Skin epidermis (tissue), 12 donors: ENCODE measurements around the gene MBNL2.

Source experiments
- H3K27ac ChIP-seq, 21 experiments: fragments of 200-600 bp; sonication (generic) in 11 of 21; one replicate each; pipeline ENCODE4 v1.5.0; 2020; ENCODE audit warnings: mild to moderate bottlenecking in 3 of 21, inconsistent platforms in 2 of 21, moderate library complexity in 2 of 21
- H3K4me3 ChIP-seq, 7 experiments: fragments of 200-600 bp; sonication (generic) in 2 of 7; one replicate each; pipeline ENCODE4 v1.5.0; 2020; ENCODE audit warnings: inconsistent platforms in 2 of 7, mild to moderate bottlenecking in 2 of 7, moderate library complexity in 1 of 7

Gene MBNL2

DNA sequence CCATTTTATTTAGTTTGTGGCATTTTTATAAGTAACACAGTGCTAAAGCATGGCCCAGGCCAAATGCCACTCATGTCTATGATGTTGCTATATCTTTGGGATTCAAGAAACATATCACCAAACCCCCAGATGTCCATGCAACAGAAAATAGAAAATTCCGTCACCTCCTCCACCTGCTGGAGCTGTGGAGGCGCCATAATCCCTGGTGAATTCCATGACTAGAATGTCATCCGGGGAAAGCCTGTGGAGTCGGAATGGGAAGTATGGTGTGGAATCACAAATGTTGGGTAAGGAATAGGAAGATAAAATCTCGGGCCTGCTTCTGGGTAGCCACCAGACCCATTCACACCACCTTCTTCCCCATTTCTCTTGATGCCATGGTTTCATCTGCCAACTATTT is 160.1 kb downstream of the MBNL2 start:
- Histone ChIP-seq H3K27ac (no peak overlapping the region), H3K4me3 (no peak overlapping the region)

GRCh38 chr13:97384371-97384770 is 162.2 kb downstream of the MBNL2 start:
- Histone ChIP-seq H3K4me3 (no peak overlapping the region), H3K27ac (peak overlapping the region in 6 of 21 experiments; percentile 7 to 78 (median 32))

GRCh38 chr13:97385146-97385545 is 163.0 kb downstream of the MBNL2 start:
- H3K27ac ChIP-seq, result peak overlapping the region in 7 of 21 experiments; percentile 7 to 78 (median 46)
- no peak overlapping the region for H3K4me3 ChIP-seq

DNA sequence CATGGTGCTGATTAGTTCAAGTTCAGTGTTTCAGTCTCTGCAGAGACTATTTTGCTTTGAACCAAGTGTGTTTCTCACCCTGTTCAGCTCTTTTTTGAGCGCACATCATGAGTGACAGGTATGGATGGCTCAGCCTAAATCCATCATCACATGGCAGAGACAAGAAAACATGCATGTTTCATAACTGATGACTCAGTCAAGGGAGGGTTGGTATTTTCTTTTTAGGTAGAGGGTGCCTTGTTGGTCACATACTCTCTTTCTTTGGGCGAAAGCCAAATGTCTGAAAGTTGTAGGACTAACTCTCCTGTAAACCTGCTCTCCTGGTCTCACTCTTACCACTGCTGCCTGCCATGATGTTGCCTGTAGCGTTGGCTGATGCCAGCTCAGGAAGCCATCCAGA is 163.7 kb downstream of the MBNL2 start:
- Histone ChIP-seq H3K4me3 (no peak overlapping the region), H3K27ac (peak overlapping the region in 13 of 21 experiments; percentile 2 to 78 (median 50))

- H3K4me3 ChIP-seq, result no peak overlapping the region
- peak overlapping the region in 14 of 21 experiments; percentile 7 to 78 (median 58) for H3K27ac ChIP-seq
These were observed 164.8 kb downstream of the MBNL2 start for GRCh38 chr13:97386801-97387484.

DNA sequence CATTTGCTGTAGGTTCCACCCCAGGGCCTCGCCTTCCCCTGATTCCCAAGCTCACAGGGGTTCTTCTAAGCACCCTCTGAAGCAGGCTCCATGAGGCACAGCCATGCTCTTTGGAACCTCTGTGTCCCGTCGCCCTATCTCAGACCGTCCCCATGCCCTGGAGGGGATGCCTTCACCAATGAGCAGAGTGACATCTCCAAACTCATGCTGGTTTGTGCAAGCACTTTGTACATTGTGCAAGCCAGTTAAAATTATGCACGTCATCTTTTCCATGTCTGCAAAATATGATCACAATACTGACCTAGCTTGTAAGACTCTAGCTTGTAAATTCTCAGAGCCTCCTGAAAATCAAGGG is 165.3 kb downstream of the MBNL2 start:
- no peak overlapping the region for H3K4me3 ChIP-seq
- H3K27ac ChIP-seq, result peak overlapping the region in 12 of 21 experiments; percentile 1 to 78 (median 52)

DNA sequence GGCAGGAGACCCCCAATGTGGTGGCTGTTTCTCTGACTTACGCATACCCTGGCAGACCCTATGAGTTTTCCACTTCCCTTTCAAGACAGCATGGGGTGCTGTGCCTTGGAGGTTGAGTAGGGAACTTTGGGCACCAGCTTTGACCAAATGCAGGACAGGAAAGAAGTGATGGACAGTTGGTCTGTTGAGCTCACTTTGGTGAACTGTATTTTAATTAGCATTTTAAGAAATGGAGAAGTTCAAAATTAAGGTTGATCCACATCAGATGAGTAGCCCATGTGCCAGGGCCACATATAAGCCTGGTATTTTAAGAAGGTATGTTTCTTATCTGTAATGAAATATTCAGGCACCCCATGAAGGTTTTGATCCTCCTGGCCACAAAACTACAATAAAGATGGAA is 165.8 kb downstream of the MBNL2 start:
- Histone ChIP-seq H3K27ac (peak overlapping the region in 11 of 21 experiments; percentile 1 to 78 (median 54)), H3K4me3 (no peak overlapping the region)

DNA sequence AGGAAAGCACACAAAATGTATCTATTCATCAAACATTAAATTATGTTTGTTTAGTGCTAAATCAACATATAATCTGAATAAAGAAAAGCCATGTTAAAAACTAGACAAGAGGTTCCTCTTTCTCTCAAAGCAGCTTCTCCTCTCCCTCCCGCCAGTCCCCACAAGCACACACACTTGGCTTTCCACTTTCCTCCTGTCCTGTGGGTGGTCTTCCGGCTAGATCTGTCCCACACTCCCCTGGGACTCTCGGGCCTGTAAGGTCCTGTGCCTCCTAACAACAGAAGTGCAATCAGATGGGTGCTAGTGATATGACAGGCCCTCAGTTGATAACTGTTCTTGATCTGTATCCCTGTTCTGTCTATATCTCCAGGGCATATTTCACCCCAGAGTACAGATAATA is 166.2 kb downstream of the MBNL2 start:
- no peak overlapping the region for H3K4me3 ChIP-seq
- H3K27ac ChIP-seq, result peak overlapping the region in 7 of 21 experiments; percentile 21 to 78 (median 51)

DNA sequence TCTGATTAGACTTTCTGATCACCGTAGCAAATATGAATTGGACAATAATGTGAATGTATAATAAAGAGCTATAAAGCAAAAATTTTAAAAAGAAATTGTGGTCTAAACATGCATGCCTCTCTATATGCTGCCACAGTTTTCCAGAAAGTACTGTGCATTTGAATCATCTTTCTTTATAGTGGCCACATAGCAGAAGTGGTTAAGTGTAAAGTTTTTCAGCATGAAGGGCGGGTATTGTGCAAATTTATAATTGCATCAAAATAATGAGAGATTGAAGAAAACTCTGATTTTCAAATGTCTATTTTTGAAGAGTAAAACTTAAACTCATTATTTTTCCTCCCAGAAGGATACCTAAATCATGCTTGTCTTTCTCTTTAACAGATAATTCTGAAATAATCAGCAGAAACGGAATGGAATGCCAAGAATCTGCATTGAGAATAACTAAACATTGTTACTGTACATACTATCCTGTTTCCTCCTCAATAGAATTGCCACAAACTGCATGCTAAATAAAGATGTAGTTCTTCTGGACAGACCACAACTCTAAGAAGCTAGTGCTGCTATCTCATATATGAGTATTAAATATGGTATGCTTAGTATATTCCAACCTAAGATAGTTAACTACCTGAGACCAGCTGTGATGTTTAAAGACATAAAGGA is 168.9 kb downstream of the MBNL2 start:
- H3K27ac ChIP-seq, result no peak overlapping the region
- no peak overlapping the region for H3K4me3 ChIP-seq

DNA sequence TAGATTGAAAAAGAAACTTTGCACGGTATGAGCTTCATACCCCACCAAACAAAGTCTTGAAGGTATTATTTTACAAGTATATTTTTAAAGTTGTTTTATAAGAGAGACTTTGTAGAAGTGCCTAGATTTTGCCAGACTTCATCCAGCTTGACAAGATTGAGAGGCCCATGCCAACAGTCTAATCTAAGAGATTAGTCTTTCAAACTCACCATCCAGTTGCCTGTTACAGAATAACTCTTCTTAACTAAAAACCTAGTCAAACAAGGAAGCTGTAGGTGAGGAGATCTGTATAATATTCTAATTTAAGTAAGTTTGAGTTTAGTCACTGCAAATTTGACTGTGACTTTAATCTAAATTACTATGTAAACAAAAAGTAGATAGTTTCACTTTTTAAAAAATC is 169.9 kb downstream of the MBNL2 start:
- no peak overlapping the region for H3K4me3 ChIP-seq
- no peak overlapping the region for H3K27ac ChIP-seq

DNA sequence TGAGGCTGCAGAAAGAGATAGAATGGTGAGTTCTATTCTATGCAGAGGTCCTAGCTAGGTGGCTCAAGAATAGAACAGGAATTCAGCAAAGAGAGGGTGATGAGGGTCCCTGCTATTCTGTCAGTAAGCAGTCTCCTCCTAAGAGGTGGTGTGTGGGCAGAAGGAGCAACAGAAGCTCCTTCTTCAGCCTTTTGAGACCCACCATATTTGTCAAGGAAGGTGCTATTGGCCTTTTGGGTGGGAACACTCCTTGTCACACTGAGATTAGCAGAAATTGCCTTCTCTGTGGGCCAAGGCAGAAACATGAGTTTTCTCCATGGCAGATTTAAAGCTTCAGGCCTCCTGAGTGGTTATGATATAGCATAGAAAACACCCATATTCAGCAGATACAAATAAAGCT is 172.4 kb downstream of the MBNL2 start:
- H3K27ac ChIP-seq, result no peak overlapping the region

DNA sequence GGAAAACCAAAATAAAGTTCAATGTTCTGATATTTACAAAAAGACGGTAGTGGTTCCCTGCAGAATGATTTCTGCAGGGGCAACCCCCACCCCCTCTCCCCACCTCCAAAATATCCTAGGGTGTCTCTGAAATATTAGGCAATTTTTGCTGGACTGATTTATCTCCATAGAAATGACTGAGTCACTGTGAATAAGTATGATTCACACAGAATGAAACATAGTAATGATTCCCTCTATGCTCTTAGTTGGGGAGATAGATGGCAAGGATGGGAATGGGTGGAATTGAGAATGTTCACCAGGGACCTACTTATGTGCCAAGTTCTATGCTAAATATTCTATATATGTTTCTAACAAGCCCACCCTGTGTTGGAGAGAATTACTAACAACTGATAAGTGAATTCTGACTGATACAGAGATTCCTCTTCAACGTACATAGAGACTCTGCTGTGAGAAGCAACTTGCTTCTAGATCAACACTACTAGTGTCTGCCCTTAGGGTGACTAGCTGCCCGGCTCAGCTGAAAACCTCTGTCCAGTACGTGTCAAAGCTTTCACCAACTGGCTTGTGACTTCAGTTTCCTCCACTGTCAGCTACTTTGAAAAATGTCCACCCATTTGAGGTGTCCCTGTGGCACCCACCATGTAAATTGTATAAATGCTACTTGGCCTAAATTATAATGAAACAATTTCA is 173.5 kb downstream of the MBNL2 start:
- Histone ChIP-seq H3K27ac (no peak overlapping the region), H3K4me3 (no peak overlapping the region)

More for the DNA sequence above, 172.4 kb downstream of the MBNL2 start:
- no peak overlapping the region for H3K4me3 ChIP-seq

- no peak overlapping the region for H3K27ac ChIP-seq
- H3K4me3 ChIP-seq, result no peak overlapping the region
These were observed 175.1 kb downstream of the MBNL2 start for GRCh38 chr13:97397267-97397666.

GRCh38 chr13:97401421-97401820 is 179.3 kb downstream of the MBNL2 start:
- Histone ChIP-seq H3K4me3 (no peak overlapping the region), H3K27ac (no peak overlapping the region)

GRCh38 chr13:97403893-97404750 is 182.0 kb downstream of the MBNL2 start:
- Histone ChIP-seq H3K4me3 (no peak overlapping the region), H3K27ac (no peak overlapping the region)

- H3K27ac ChIP-seq, result peak overlapping the region in 1 of 21 experiments; percentile 33
- H3K4me3 ChIP-seq, result no peak overlapping the region
These were observed 185.4 kb downstream of the MBNL2 start for GRCh38 chr13:97407540-97407939.

GRCh38 chr13:97408938-97409337 is 186.8 kb downstream of the MBNL2 start:
- H3K27ac ChIP-seq, result no peak overlapping the region

DNA sequence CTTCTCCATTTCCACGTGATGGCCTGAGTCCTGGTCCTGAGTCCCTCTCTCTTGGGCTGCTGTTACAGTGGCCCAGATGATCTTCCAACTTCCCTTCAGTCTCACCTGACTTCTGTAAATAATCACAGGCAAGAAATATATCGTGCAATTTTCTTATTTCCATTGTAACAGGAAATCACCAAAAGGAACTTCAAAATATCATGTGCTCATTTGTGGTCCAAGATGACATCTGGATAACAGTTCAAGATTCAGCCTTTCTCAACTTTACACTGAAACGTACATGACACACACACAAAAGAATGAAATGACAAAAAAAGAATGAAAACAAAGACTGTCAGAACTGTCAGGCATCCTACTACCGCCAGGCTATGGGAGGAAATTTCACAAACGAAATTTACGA is 189.9 kb downstream of the MBNL2 start:
- Histone ChIP-seq H3K27ac (no peak overlapping the region), H3K4me3 (no peak overlapping the region)

More at GRCh38 chr13:97408938-97409337, 186.8 kb downstream of the MBNL2 start:
- no peak overlapping the region for H3K4me3 ChIP-seq

DNA sequence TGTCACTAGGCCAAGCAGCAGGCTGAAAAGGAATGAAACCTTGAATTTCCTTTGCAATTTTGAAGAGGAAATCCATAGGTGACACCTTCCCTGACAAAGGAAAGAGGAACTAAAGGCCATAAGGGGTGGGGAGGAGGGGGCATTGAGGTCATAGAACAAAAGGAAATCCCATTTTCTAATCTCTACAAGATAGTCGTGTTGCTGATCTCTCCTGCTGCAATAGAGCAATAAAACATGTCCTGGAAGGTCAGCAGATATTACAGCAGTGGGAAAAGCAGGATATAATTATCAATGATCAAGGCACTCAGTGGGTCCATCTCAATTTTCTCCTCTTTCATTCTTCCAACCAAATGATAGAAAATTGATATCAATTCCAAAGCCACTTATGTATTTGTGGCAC is 191.6 kb downstream of the MBNL2 start:
- no peak overlapping the region for H3K4me3 ChIP-seq
- H3K27ac ChIP-seq, result no peak overlapping the region

- no peak overlapping the region for H3K27ac ChIP-seq
- H3K4me3 ChIP-seq, result no peak overlapping the region
These were observed 192.3 kb downstream of the MBNL2 start for GRCh38 chr13:97414392-97414791.
